Skin of body (tissue), 2 donors: ENCODE results near the gene CEP95. TPM values are rescaled to one million over a fixed set of nuclear protein-coding genes. Genes with fewer than 3 reads are reported as not detected.
A peak's percentile ranks its signal among the peaks of the same experiment; 100 is the strongest.
"Not testable (repeated sequence)": the region's sequence is repeated elsewhere in the genome, so short reads cannot be mapped to it uniquely, and the experiment has no call there.

Experiments used
- DNase-seq: peaks from one replicate; lab custom pipeline; 2025; lab: John Stamatoyannopoulos, UW
- total RNA-seq: library from RNA; depleted of rRNA; stranded (reverse); fragments of >200 nt; gene quantifications from one replicate; pipeline ENCODE4 v1.2.3, GENCODE V29; 2014

The CEP95 gene, protein sequence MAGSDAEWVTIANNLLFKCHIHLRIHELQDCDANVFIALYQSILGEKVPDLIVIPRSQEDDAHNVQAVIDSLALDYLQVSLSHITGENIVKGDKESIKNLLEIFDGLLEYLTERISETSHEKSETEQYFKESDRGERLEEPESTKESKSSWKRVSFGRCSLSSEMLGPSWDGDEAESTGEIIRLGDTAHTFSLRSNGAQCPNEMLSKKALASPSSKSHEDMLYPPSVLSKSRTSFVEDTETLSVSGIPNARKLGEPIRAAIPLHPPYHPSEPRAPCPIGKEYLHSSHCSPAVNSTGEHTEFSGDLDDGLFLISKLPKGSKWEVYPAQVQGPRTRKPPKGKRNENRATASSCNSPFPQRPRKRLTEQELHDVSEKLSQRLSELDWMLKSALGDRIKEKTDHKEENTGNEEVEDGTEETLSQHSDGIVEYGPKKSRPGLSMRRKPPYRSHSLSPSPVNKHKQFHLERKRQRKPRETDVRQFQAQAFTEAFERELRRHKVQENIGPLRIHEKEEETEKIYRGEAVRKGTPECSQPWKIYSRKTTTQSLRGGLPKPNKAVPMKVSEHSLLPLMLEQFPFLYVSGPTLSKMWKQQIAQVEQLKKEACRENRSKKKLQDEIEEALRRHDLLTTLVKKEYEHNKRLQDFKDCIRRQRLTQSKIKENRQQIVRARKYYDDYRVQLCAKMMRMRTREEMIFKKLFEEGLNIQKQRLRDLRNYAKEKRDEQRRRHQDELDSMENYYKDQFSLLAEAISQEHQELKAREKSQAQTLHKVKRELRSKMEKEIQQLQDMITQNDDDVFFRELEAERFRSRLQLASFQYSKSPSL
- total RNA-seq, result 82.7 TPM

DNA sequence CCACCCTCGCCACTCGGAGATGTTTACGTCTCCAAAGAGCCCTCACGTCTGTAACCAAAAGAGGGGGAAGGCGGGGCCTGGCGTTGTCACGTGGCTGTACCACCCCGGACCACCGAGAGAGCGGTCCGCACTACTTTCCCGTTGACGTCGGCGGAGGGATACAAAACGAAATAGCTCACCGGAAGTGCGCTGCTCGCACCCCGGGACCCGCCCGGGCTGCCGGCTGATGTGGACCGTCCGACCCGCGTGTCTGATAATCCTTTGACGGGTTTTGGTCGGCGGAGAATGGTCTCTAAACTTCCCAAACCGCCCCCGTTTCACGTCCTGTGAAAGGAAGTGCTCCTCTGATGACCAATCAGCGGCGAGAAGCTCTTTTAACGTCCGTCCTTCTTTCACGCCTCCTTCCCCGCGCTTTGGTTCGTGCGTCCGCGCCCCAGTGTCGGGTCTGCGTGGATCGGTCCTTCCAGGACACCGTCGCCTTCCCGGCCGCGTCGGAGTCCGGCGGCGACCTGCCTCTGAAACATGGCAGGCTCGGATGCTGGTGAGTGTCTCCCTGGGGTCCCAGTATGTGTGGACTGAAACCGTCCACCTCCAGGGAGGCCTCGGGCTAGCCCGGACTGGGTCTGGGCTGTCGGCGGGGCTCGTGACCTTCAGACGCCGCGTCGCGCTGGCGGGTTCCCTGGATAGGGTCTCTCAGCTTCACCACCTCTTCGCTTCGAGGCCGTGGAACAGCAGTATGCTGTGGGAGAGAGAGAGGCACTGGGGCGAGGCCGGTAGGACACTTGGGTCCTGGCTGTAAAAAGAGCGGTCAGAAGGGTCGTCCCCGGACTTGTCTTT lies at the start of gene CEP95:
Gene CEP95 (plus strand): TSS at position 402 of the 837 bp plus-strand sequence. CDS start 121 bp downstream, at position 523.
- peak; percentile 99 for DNase-seq

DNA sequence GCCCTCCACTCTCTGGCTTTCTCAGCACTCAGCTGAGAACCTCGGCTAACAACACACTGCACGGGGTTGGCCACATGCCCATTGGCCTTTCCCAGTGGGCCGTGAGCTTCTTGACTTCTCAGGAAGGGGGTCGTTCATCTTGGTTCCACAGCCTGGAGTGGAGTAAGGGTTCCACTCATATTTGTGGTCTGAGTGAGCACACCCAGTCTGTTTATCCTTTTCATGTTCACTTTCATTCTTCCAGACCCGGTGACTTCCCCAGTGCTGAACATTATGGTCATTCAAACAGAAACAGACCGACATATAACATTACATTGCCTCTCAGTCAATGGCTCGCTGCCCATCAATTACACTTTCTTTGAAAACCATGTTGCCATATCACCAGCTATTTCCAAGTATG lies 49.6 kb upstream of the CEP95 start:
- no peak for DNase-seq

DNA sequence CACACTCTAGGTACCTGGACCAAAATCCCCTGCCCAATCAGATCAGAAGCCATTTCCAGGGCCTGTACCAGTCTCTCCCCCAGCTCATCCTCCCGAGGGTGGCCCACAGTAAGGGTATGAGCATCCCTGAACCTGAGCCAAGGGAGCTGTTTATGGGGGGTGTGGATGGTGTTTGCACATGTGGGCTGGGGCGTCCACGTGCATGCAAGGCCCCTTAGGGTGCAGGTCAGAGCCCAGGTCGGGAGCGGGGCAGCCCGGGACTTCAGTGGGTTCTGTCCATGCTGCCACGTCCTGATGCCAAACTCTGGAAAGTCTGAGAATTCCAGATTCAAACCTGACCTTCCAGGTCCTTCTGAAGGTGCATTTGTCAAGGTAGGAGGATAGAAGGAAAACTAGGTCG lies 48.0 kb upstream of the CEP95 start:
- no peak for DNase-seq

- DNase-seq, result no peak
Measured at GRCh38 chr17:64459284-64459747, 47.5 kb upstream of the CEP95 start.

DNA sequence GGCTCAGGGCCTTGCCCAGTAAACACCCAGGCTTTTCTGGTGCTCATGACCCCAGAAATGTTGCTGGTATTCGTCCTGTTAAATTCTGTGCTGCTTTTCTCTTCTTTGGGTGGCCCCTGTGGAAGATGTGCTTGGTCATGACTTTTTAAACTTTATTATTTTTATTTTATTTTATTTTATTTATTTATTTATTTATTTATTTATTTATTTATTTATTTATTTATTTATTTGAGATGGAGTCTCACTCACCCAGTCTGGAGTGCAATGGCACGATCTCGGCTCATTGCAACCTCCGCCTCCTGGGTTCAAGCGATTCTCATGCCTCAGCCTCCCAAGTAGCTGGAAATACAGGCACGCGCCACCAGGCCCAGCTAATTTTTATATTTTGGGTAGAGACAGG lies 47.0 kb upstream of the CEP95 start:
- not testable (repeated sequence) for DNase-seq

DNA sequence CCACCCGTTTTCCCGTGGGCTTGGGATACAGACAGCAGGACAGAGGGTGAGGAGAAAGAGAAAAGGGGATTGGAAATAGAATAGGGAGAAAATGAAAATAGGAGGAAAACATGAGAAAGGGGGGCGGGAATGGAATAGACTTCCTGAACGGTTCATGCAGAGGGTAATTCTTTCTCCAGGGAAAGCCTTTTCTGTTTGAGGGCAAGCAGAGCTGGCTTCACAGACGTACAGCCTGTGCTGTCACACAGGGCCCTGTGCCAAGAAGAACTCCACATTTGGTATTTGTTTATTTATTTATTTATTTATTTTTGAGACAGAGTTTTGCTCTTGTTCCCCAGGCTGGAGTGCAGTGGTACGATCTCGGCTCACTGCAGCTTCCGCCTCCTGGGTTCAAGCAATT lies 45.8 kb upstream of the CEP95 start:
- peak; percentile 61 for DNase-seq

- DNase-seq, result no peak
Measured at GRCh38 chr17:64461788-64462187, 45.0 kb upstream of the CEP95 start.

- DNase-seq, result no peak
Measured at GRCh38 chr17:64466019-64466735, 40.6 kb upstream of the CEP95 start.

DNA sequence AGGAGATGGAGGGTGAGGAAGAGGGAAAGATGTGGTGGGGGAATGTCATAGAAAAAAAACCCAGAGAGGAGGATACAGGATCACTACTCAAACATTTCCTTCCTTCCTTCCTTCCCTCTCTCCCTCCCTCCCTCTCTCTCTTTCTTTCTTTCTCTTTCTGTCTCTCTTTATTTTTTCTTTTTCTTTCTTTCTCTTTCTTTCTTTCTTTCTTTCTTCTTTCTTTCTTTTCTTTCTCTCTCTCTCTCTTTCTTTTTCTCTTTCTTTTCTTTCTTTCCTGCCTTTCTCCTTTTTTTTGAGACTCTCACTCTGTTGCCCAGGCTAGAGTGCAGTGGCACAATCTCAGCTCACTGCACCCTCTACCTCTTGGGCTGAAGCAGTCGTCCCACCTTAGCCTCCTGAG lies 39.9 kb upstream of the CEP95 start:
- not testable (repeated sequence) for DNase-seq

DNA sequence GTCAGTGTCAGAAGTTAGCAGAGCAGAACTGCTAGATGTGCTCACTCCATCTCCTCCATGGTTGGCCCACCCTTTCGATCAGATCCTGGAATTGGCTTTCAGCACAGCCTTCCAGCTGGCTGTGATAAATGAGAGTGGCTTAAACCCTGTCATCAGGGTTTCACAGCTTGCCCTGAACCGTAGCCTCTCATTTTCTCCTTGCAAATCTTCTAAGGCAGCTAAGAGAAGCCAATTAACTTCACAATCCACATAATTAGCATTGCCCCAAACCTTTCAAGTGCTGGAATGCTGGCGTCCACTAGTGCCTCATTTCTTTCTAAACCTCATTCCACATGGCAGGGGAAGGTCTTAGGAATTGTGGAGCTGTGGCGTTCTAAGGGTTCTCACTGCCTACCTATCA lies 36.2 kb upstream of the CEP95 start:
- no peak for DNase-seq

- DNase-seq, result no peak
Measured at GRCh38 chr17:64471440-64471839, 35.3 kb upstream of the CEP95 start.

- DNase-seq, result no peak
Measured at GRCh38 chr17:64472564-64472963, 34.2 kb upstream of the CEP95 start.

GRCh38 chr17:64477849-64478248 lies 28.9 kb upstream of the CEP95 start:
- no peak for DNase-seq

- no peak for DNase-seq
Measured at GRCh38 chr17:64480951-64481350, 25.8 kb upstream of the CEP95 start.

DNA sequence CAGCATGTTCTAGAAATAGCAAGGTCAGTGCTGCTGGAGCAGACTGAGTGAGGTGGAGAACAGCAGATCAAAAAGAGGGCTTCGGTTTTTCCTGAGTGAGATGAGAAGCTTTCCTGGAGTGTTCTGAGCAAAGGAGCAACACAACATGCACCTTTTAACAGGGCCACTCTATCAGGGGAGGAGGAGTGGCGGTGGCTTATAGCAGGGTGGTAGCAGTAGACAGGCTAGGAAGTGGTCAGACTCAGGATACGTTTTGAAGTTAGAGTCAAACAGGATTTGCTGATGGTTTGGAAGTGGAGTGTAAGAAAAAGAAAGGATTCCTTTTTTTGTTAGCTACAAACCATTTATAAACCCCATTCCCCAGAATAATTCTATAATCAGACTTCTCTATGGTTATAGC lies 22.4 kb upstream of the CEP95 start:
- DNase-seq, result no peak

GRCh38 chr17:64488301-64488700 lies 18.5 kb upstream of the CEP95 start:
- DNase-seq, result no peak

DNA sequence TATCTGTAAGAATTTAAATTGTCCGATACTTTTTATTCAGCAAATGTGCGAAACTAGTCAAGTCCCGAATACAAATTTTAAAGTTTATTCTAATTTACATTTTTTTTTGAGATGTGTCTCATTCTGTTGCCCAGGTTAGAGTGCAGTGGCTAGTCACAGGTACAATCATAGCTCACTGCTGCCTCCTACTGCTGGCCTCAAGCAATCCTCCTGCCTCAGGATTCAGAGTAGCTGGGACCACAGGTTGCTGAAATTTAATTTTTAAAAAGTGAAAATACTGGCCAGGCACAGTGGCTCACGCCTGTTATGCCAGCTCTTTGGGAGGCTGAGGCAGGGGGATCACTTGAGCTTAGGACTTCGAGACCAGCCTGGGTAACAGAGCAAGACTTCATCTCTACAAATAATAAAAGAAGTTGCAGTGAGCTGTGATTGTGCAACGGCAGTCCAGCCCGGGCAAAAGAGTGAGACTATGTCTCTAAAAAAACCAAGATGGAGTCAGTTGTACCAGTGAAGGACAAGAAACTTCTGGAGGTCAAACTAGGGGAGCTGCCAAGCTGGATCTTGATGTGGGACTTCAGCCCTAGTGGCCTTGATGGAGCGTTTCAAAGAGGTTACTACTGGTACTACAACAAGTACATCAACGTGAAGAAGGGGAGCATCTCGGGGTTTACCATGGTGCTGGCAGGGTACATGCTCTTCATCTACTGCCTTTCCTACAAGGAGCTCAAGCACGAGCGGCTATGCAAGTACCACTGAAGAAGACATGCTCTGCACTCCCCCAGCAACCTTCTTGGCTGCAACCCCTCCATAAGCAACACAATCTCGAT lies 15.5 kb upstream of the CEP95 start:
- DNase-seq, result no peak

- no peak for DNase-seq
Measured at GRCh38 chr17:64491994-64492393, 14.8 kb upstream of the CEP95 start.

- no peak for DNase-seq
Measured at GRCh38 chr17:64492481-64493109, 14.2 kb upstream of the CEP95 start.

DNA sequence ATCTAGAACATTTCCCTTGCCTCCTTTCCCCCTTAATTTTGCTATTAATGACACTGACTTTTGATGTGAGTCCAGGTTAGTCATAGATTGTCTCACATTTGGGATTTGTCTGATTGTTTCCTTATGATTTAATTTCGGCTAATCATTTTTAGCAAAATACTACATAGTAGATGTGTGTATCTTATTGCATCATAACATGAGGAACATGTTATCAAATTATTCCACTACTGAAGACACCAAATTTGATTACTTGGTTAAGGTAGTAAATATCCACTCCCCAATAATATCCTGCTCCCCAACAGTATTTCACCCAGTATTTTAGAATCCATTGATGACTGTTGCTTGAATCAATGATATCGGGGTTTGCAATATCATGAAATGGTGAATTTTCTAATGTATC lies 12.7 kb upstream of the CEP95 start:
- DNase-seq, result no peak
